ENCODE data around the gene ELFN2.
"Not testable (repeated sequence)": the region's sequence is repeated elsewhere in the genome, so short reads cannot be mapped to it uniquely, and the experiment has no call there.

GRCh38 chr22:37328538-37329237 is 98.6 kb downstream of the ELFN2 start:
- not testable (repeated sequence) for TF ChIP-seq MXI1 (conservative IDR thresholded peaks at IDR 0.05; ENCODE audit: poor library complexity, severe bottlenecking); EZH2 (IDR thresholded peaks at IDR 0.05; ENCODE audit: borderline replicate concordance, insufficient read depth, low read length, poor library complexity, severe bottlenecking); CTCF (IDR thresholded peaks at IDR 0.05; ENCODE audit: poor library complexity, severe bottlenecking); EP300 (conservative IDR thresholded peaks at IDR 0.05; ENCODE audit: poor library complexity, severe bottlenecking); TAF1 (IDR thresholded peaks at IDR 0.05; ENCODE audit: low read depth); REST (IDR thresholded peaks at IDR 0.05; ENCODE audit: borderline replicate concordance); POLR2AphosphoS5 (IDR thresholded peaks at IDR 0.05); SMC3 (conservative IDR thresholded peaks at IDR 0.05; ENCODE audit: poor library complexity); RAD21 (conservative IDR thresholded peaks at IDR 0.05)

All from neural cell (in vitro differentiated cells).